ENCODE data around the gene SRD5A1.
A peak's percentile ranks its signal among the peaks of the same experiment; 100 is the strongest.

Gene SRD5A1

DNA sequence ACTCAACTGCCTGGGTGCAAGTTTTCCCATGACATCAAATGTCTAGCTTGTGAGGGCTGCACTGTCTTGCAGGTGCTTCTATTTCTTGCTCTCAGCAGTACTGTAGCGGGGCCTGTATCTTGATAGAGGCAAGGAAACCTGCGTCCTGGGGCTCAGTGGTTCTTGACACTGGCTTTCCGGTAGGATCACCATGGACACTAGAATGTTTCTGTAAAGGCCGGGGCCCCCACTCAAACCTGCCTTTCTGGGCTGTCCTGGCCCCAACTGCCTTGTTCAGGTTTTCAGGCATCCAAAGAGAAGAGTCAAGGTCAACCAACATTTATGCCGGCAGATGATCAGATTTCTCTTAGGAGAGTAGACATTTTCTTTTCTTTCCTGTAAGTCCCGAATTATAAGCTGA, 53.3 kb downstream of the SRD5A1 start:
- Histone ChIP-seq H3K4me3 (ENCODE audit: low read length) (no peak overlapping the region), H3K36me3 (ENCODE audit: control insufficient read depth, insufficient read depth, low read length) (no peaks in the 10 kb centered on the region), H3K27ac (ENCODE audit: low read depth, low read length) (no peak overlapping the region), H3K79me1 (ENCODE audit: low read length) (no peaks in the 10 kb centered on the region), H2BK5ac (ENCODE audit: low read length) (no peak overlapping the region), H3K18ac (ENCODE audit: low read length) (no peak overlapping the region), H3K56ac (ENCODE audit: low read length) (no peak overlapping the region), H3K79me2 (ENCODE audit: control insufficient read depth, insufficient read depth, low read length) (no peaks in the 10 kb centered on the region), H3K4ac (ENCODE audit: low read depth, low read length) (no peak overlapping the region), H4K5ac (ENCODE audit: low read length) (no peak overlapping the region), H3K27me3 (ENCODE audit: insufficient read depth, low read length, poor library complexity) (no peaks in the 10 kb centered on the region), H2BK120ac (ENCODE audit: low read depth, low read length) (no peak overlapping the region), H3K4me1 (ENCODE audit: control insufficient read depth, low read depth, low read length) (no peaks in the 10 kb centered on the region), H4K8ac (ENCODE audit: low read depth, low read length) (no peak overlapping the region), H3K4me2 (ENCODE audit: low read length) (no peak overlapping the region), H2AK5ac (ENCODE audit: low read length) (no peak overlapping the region), H3K23ac (ENCODE audit: low read length) (no peak overlapping the region), H3K9ac (ENCODE audit: low read length) (no peak overlapping the region), H2BK15ac (replicated peaks; ENCODE audit: low read depth) (no peak overlapping the region)
- DNase-seq: no peak
- WGBS (ENCODE audit: extremely low coverage, insufficient coverage, low lambda C conversion rate): no CpG with 5 or more reads among the region's 6 CpGs

DNA sequence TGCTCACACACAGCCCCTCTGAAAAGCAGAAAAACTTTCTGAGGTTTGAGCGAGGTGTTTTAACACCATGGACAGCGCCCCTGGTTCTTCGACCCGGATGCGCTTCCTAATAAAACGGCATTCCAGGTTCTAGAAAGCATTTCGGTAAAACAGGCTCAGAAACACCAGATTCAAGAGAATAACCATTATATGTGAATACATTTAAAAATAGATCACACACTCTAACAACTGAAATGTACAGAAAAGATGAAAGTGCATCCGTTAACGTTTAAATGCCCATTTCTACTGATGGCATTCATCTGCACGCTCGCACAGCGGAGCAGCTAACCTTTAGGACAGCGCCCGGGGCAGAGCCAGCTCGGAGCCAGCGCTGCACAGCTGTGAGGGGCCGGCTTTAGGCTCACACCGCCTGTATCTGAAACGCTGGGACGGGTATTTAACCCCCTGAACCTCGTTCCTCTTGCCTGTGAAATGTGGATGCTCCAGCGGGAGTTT, 53.7 kb downstream of the SRD5A1 start:
- Histone ChIP-seq H2BK15ac (replicated peaks; ENCODE audit: low read depth) (no peak overlapping the region), H3K4me3 (ENCODE audit: low read length) (no peak overlapping the region), H3K4me2 (ENCODE audit: low read length) (no peak overlapping the region), H2BK5ac (ENCODE audit: low read length) (no peak overlapping the region), H2BK120ac (ENCODE audit: low read depth, low read length) (no peak overlapping the region), H3K18ac (ENCODE audit: low read length) (no peak overlapping the region), H3K4me1 (ENCODE audit: control insufficient read depth, low read depth, low read length) (no peaks in the 10 kb centered on the region), H3K79me2 (ENCODE audit: control insufficient read depth, insufficient read depth, low read length) (no peaks in the 10 kb centered on the region), H3K9ac (ENCODE audit: low read length) (no peak overlapping the region), H3K23ac (ENCODE audit: low read length) (no peak overlapping the region), H3K79me1 (ENCODE audit: low read length) (no peaks in the 10 kb centered on the region), H3K36me3 (ENCODE audit: control insufficient read depth, insufficient read depth, low read length) (no peaks in the 10 kb centered on the region), H4K8ac (ENCODE audit: low read depth, low read length) (no peak overlapping the region), H2AK5ac (ENCODE audit: low read length) (no peak overlapping the region), H3K27ac (ENCODE audit: low read depth, low read length) (no peak overlapping the region), H4K5ac (ENCODE audit: low read length) (no peak overlapping the region), H3K4ac (ENCODE audit: low read depth, low read length) (no peak overlapping the region), H3K56ac (ENCODE audit: low read length) (no peak overlapping the region), H3K27me3 (ENCODE audit: insufficient read depth, low read length, poor library complexity) (no peaks in the 10 kb centered on the region)
- no CpG with 5 or more reads among the region's 22 CpGs for WGBS (ENCODE audit: extremely low coverage, insufficient coverage, low lambda C conversion rate)
- peak; percentile 76 for DNase-seq

DNA sequence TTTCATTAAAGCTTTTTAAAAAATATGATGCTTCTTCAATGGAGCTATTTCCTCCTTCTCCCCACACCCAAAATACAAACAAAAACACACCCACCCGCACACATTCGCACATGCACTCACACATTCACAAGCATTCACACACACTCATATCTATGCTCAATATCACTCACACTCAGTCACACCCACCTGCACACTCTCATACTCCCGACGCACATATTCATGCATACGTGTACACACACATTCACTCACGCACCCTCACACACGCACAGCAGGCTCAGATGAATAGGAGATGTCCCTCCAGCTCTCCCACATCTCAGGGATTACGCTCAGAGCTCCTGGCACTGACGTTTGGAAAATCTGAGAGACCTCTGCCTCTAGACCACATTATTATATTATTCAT, 54.3 kb downstream of the SRD5A1 start:
- 100% methylated on average over 2 of the region's 9 CpGs for WGBS (ENCODE audit: extremely low coverage, insufficient coverage, low lambda C conversion rate)
- no peaks in the 10 kb centered on the region for H3K4me1 ChIP-seq (ENCODE audit: control insufficient read depth, low read depth, low read length)
- H3K4me3 ChIP-seq (ENCODE audit: low read length): no peak overlapping the region

DNA sequence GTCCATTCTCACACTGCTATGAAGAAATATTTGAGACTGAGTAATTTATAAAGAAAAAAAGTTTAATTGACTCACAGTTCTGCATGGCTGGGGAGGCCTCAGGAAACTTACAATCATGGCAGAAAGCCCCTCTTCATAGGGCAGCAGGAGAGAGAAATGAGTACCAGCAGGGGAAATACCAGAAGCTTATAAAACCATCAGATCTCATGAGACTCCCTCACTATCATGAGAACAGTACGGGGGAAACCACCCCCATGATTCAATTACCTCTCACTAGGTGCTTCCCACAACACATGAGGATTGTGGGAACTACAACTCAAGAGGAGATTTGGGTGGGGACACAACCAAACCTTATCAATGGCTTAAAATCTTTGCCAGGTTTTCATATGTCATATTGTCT, 59.7 kb downstream of the SRD5A1 start:
- H3K18ac ChIP-seq (ENCODE audit: low read length): no peak overlapping the region
- H3K27me3 ChIP-seq (ENCODE audit: insufficient read depth, low read length, poor library complexity): no peaks in the 10 kb centered on the region
- no peak overlapping the region for H4K8ac ChIP-seq (ENCODE audit: low read depth, low read length)
- H3K79me2 ChIP-seq (ENCODE audit: control insufficient read depth, insufficient read depth, low read length): no peaks in the 10 kb centered on the region
- no peak overlapping the region for H3K4ac ChIP-seq (ENCODE audit: low read depth, low read length)
- H3K4me2 ChIP-seq (ENCODE audit: low read length): no peak overlapping the region
- no peaks in the 10 kb centered on the region for H3K36me3 ChIP-seq (ENCODE audit: control insufficient read depth, insufficient read depth, low read length)
- no peaks in the 10 kb centered on the region for H3K4me1 ChIP-seq (ENCODE audit: control insufficient read depth, low read depth, low read length)
- no peak overlapping the region for H2AK5ac ChIP-seq (ENCODE audit: low read length)
- no peak overlapping the region for H3K27ac ChIP-seq (ENCODE audit: low read depth, low read length)
- H3K79me1 ChIP-seq (ENCODE audit: low read length): no peaks in the 10 kb centered on the region
- no peak overlapping the region for H3K4me3 ChIP-seq (ENCODE audit: low read length)
- no peak overlapping the region for H3K56ac ChIP-seq (ENCODE audit: low read length)
- no peak overlapping the region for H3K23ac ChIP-seq (ENCODE audit: low read length)
- DNase-seq: no peak
- H2BK5ac ChIP-seq (ENCODE audit: low read length): no peak overlapping the region
- no peak overlapping the region for H3K9ac ChIP-seq (ENCODE audit: low read length)
- H4K5ac ChIP-seq (ENCODE audit: low read length): no peak overlapping the region
- H2BK15ac ChIP-seq (replicated peaks; ENCODE audit: low read depth): no peak overlapping the region
- no CpG with 5 or more reads among the region's 1 CpG for WGBS (ENCODE audit: extremely low coverage, insufficient coverage, low lambda C conversion rate)
- H2BK120ac ChIP-seq (ENCODE audit: low read depth, low read length): no peak overlapping the region

More for the DNA sequence above, 54.3 kb downstream of the SRD5A1 start:
- no peak overlapping the region for H4K5ac ChIP-seq (ENCODE audit: low read length)
- no peaks in the 10 kb centered on the region for H3K79me2 ChIP-seq (ENCODE audit: control insufficient read depth, insufficient read depth, low read length)
- no peaks in the 10 kb centered on the region for H3K27me3 ChIP-seq (ENCODE audit: insufficient read depth, low read length, poor library complexity)
- H3K4me2 ChIP-seq (ENCODE audit: low read length): no peak overlapping the region
- H3K27ac ChIP-seq (ENCODE audit: low read depth, low read length): no peak overlapping the region
- H3K36me3 ChIP-seq (ENCODE audit: control insufficient read depth, insufficient read depth, low read length): no peaks in the 10 kb centered on the region
- no peaks in the 10 kb centered on the region for H3K79me1 ChIP-seq (ENCODE audit: low read length)
- no peak overlapping the region for H3K56ac ChIP-seq (ENCODE audit: low read length)
- no peak overlapping the region for H2AK5ac ChIP-seq (ENCODE audit: low read length)
- H3K18ac ChIP-seq (ENCODE audit: low read length): no peak overlapping the region
- no peak overlapping the region for H2BK15ac ChIP-seq (replicated peaks; ENCODE audit: low read depth)
- H3K4ac ChIP-seq (ENCODE audit: low read depth, low read length): no peak overlapping the region
- H3K9ac ChIP-seq (ENCODE audit: low read length): no peak overlapping the region
- H3K23ac ChIP-seq (ENCODE audit: low read length): no peak overlapping the region
- no peak overlapping the region for H2BK5ac ChIP-seq (ENCODE audit: low read length)
- no peak for DNase-seq
- no peak overlapping the region for H2BK120ac ChIP-seq (ENCODE audit: low read depth, low read length)
- H4K8ac ChIP-seq (ENCODE audit: low read depth, low read length): no peak overlapping the region

DNA sequence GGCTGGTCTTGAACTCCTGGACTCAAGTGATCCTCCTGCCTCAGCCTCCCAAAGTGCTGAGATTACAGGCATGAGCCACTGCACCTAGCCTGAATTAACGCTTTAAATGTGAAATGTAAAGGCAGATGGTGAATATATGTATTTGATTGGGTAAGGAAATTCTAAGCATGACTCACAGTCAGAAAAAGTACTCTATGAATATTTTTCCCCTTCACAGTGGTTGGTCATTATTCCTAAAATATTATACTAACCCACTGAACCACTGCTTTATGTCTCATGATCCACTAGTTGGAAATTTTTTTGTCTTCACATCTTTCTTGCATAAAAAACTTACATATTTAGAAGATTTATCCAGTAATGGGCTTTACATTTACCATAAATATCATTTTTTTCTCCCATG, 65.5 kb downstream of the SRD5A1 start:
- Histone ChIP-seq H3K27me3 (ENCODE audit: insufficient read depth, low read length, poor library complexity) (no peaks in the 10 kb centered on the region), H3K79me1 (ENCODE audit: low read length) (no peaks in the 10 kb centered on the region), H3K36me3 (ENCODE audit: control insufficient read depth, insufficient read depth, low read length) (no peaks in the 10 kb centered on the region), H3K4me1 (ENCODE audit: control insufficient read depth, low read depth, low read length) (no peaks in the 10 kb centered on the region), H4K5ac (ENCODE audit: low read length) (no peak overlapping the region), H3K27ac (ENCODE audit: low read depth, low read length) (no peak overlapping the region), H3K56ac (ENCODE audit: low read length) (no peak overlapping the region), H3K4me2 (ENCODE audit: low read length) (no peak overlapping the region), H3K9ac (ENCODE audit: low read length) (no peak overlapping the region), H2BK15ac (replicated peaks; ENCODE audit: low read depth) (no peak overlapping the region), H3K23ac (ENCODE audit: low read length) (no peak overlapping the region), H2BK5ac (ENCODE audit: low read length) (no peak overlapping the region), H3K18ac (ENCODE audit: low read length) (no peak overlapping the region), H3K4me3 (ENCODE audit: low read length) (no peak overlapping the region), H2BK120ac (ENCODE audit: low read depth, low read length) (no peak overlapping the region), H3K79me2 (ENCODE audit: control insufficient read depth, insufficient read depth, low read length) (no peaks in the 10 kb centered on the region), H2AK5ac (ENCODE audit: low read length) (no peak overlapping the region), H4K8ac (ENCODE audit: low read depth, low read length) (no peak overlapping the region), H3K4ac (ENCODE audit: low read depth, low read length) (no peak overlapping the region)
- DNase-seq: no peak
- WGBS (ENCODE audit: extremely low coverage, insufficient coverage, low lambda C conversion rate): no CpG with 5 or more reads among the region's 1 CpG

DNA sequence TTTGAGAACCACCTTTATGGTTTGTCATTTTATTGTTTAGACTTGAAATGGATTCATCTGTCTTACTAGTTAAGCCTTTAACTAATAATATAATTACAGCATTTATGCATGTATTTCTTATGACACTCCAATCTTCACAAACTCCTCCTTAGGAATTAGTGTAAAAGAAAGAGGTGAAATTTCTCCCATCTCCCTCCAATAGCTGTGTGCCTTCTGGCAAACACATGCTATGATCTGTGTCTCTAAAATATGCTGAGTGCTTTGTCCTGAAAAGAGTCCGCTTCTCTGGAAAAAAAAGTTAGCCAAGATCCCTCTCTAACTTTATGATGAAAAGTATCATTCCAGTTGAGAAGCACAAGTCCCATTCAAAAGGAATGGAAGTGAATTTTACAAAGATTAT, 66.1 kb downstream of the SRD5A1 start:
- Histone ChIP-seq H3K9ac (ENCODE audit: low read length) (no peak overlapping the region), H3K4me2 (ENCODE audit: low read length) (no peak overlapping the region), H4K8ac (ENCODE audit: low read depth, low read length) (no peak overlapping the region), H2BK15ac (replicated peaks; ENCODE audit: low read depth) (no peak overlapping the region), H3K27me3 (ENCODE audit: insufficient read depth, low read length, poor library complexity) (no peaks in the 10 kb centered on the region), H3K4me1 (ENCODE audit: control insufficient read depth, low read depth, low read length) (no peaks in the 10 kb centered on the region), H2AK5ac (ENCODE audit: low read length) (no peak overlapping the region), H3K79me2 (ENCODE audit: control insufficient read depth, insufficient read depth, low read length) (no peaks in the 10 kb centered on the region), H3K23ac (ENCODE audit: low read length) (no peak overlapping the region), H3K4me3 (ENCODE audit: low read length) (no peak overlapping the region), H3K27ac (ENCODE audit: low read depth, low read length) (no peak overlapping the region), H2BK5ac (ENCODE audit: low read length) (no peak overlapping the region), H3K79me1 (ENCODE audit: low read length) (no peaks in the 10 kb centered on the region), H3K36me3 (ENCODE audit: control insufficient read depth, insufficient read depth, low read length) (no peaks in the 10 kb centered on the region), H4K5ac (ENCODE audit: low read length) (no peak overlapping the region), H3K56ac (ENCODE audit: low read length) (no peak overlapping the region), H3K4ac (ENCODE audit: low read depth, low read length) (no peak overlapping the region), H3K18ac (ENCODE audit: low read length) (no peak overlapping the region), H2BK120ac (ENCODE audit: low read depth, low read length) (no peak overlapping the region)
- no peak for DNase-seq
- no CpG with 5 or more reads among the region's 1 CpG for WGBS (ENCODE audit: extremely low coverage, insufficient coverage, low lambda C conversion rate)
